Erythroblast (primary cell): ENCODE data around the gene OSGEP.
"Not testable (repeated sequence)": the region's sequence is repeated elsewhere in the genome, so short reads cannot be mapped to it uniquely, and the experiment has no call there.

Source experiments
- DNase-seq, 2 experiments: peaks; one replicate each; lab custom pipeline; 2025; lab: John Stamatoyannopoulos, UW
- GATA1 ChIP-seq: IDR thresholded peaks from 2 replicates; pipeline ENCODE4 v1.6.1; 2011; ENCODE audit warnings: low read depth, mild to moderate bottlenecking, control low read depth, low read length, moderate library complexity
- POLR2A ChIP-seq: IDR thresholded peaks from 2 replicates; pipeline ENCODE4 v1.6.1; 2011; ENCODE audit warnings: mild to moderate bottlenecking, low read length

OSGEP gene

GRCh38 chr14:20458031-20458789, 3.6 kb upstream of the OSGEP start:
- no peak for DNase-seq
- TF ChIP-seq POLR2A: peak; percentile 41
- no peak for TF ChIP-seq GATA1

DNA sequence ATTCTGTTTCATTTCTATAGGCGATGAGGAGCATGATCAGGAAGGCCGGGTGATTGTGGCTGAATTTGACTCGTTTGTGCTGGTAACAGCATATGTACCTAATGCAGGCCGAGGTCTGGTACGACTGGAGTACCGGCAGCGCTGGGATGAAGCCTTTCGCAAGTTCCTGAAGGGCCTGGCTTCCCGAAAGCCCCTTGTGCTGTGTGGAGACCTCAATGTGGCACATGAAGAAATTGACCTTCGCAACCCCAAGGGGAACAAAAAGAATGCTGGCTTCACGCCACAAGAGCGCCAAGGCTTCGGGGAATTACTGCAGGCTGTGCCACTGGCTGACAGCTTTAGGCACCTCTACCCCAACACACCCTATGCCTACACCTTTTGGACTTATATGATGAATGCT, 2.4 kb upstream of the OSGEP start:
- DNase-seq: no peak

GRCh38 chr14:20455355-20456300, 1.0 kb upstream of the OSGEP start:
- TF ChIP-seq POLR2A: peak; percentile 88
- TF ChIP-seq GATA1: no peak
- peak; percentile 95 to 96 for DNase-seq

More for the DNA sequence above, 2.4 kb upstream of the OSGEP start:
- TF ChIP-seq POLR2A (peak; percentile 15), GATA1 (no peak)

DNA sequence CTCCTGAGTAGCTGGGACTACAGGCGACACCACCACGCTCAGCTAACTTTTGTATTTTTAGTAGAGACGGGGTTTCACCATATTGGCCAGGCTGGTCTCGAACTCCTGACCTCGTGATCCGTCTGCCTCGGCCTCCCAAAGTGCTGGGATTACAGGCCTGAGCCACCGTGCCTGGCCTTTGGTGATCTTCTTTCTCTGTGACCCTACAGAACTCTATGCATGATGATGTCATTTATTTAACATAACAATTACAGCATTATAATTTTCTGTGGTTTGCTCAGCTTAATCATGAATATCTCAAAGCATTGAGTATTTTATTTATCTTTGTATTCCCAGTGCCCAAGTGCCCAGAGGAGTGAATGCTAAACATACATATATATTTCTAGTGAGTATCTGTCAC, 1.8 kb downstream of the OSGEP start:
- not testable (repeated sequence) for DNase-seq

DNA sequence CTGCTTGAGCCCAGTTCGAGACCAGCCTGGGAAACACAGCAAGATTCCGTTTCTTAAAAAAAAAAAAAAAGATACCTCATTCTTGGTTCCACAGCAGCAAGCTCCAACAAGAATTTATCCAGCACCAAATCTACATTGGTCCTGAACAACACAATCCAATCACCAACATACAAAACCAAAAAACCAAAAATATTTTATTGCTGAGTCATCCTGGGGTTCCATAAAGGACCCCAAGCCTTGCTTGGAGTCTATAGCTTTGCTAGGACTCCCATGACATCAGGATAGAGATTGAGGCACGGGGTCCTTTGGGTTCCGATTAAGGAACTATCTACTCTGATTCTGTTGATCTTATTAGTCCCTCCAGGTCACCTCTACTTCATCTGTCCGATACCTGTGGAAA, 7.7 kb downstream of the OSGEP start:
- no peak for DNase-seq
- TF ChIP-seq GATA1 (no peak), POLR2A (no peak)

DNA sequence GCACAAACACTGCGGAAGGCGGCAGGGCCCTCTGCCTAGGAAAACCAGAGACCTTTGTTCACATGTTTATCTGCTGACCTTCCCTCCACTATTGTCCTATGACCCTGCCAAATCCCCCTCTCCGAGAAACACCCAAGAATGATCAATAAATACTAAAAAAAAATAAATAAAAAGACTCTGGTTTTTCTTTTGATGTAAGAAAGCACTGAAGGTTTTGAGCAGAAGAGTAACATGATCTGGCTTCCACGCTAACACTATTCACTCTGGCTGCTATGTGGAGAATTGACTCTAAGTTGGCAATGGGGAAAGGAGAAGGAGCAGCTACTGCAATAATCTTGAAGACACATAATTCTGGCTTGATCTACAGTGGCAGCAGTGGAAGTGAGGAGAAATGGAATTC, 11.0 kb downstream of the OSGEP start:
- DNase-seq: not testable (repeated sequence)

DNA sequence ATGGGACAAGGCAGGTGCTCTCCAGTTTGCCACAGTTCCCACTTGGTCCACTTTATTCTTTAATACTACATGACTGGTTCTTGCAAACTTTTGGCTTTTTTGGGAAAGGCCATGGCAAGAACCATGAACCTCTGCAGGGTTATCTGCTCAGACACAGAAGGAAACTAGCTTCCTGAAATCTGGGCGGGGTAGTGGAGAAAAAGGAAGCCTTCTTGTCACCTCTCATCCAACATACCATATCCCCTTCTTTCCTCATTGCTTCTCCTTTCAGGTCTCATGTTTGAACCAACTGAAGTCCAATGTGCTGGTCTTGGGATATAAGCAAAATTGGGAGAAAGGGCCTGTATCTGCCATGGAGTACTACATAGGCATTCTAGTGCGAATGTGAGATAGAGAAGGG, 13.2 kb downstream of the OSGEP start:
- no peak for DNase-seq
- no peak for TF ChIP-seq GATA1

DNA sequence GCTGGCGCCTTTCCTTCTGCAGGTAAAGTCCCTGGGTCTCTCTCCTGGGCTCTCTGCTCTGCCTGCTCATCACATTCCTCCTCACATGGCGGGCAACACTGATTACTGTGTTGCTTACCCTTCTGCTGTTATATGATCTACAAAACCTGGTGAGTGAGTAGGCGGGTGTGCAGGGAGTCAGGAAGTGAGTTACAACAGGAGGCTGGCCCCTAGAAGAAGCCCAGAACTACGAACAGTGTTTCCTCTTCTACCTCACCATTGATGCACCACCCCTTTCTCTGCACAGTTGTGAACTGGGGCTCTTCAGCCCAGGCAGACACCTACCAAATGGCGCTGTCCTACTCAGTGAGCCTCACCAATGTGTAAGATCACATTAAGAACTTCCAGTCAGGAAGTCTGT, 13.7 kb downstream of the OSGEP start:
- TF ChIP-seq GATA1 (no peak), POLR2A (no peak)
- no peak for DNase-seq

DNA sequence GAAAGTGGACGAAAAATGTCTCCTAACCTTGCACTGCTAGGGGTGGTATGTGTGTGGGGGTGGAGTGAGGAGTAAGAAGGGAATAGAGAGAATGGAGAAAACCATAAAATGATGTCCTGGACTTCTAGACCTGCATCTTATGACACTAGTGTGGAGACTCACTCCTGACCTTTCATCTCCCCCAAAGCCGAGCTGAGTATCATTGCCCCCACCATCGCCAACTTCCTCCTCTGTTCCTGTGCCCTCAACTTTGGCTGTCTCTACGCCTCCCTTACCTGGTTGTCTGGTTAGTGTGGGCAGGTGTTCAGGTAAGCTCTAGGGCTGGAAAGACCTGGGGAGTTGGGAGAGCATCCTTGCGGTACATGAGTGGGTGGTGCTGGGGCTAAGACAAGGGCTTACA, 14.1 kb downstream of the OSGEP start:
- DNase-seq: no peak
- no peak for TF ChIP-seq GATA1
- no peak for TF ChIP-seq POLR2A

DNA sequence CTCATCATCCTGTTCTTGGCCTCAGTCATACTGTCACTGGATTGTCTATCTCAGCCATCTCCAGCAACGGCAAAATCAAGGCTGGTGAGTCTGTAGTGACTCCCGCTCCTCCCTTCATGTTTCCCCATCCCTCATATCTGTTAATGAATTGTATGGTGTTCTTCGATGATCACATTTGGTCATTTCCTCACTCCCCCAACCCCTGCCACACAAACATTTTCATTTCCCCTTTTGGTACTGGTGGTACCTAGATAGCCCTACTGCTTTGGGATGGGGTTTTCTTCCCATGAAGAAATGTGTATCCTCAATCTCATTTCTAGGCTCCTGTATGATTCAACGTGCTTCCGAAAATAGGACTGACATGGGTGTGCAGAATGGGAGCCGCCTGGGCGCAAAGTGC, 15.9 kb downstream of the OSGEP start:
- DNase-seq: no peak
- TF ChIP-seq GATA1: no peak

- TF ChIP-seq GATA1: no peak
- TF ChIP-seq POLR2A: no peak
- DNase-seq: no peak
Observed at GRCh38 chr14:20436363-20436755, 18.3 kb downstream of the OSGEP start.

GRCh38 chr14:20435582-20436362, 18.8 kb downstream of the OSGEP start, which contains the start of gene KLHL33:
Gene KLHL33, minus strand, starts transcription at chr14:20436166. Its CDS starts 355 bp downstream, at chr14:20435811.
- TF ChIP-seq POLR2A (no peak), GATA1 (no peak)
- no peak for DNase-seq

GRCh38 chr14:20434701-20435581, 19.7 kb downstream of the OSGEP start:
- TF ChIP-seq GATA1 (no peak), POLR2A (no peak)
- DNase-seq: no peak
